ENCODE measurements around the gene C13orf46. TPM values are rescaled to one million over a fixed set of nuclear protein-coding genes. Genes with fewer than 3 reads are reported as not detected.

Gene C13orf46
- total RNA-seq, 2 donors from 2014 or later = 0.24 to 0.44 TPM

DNA sequence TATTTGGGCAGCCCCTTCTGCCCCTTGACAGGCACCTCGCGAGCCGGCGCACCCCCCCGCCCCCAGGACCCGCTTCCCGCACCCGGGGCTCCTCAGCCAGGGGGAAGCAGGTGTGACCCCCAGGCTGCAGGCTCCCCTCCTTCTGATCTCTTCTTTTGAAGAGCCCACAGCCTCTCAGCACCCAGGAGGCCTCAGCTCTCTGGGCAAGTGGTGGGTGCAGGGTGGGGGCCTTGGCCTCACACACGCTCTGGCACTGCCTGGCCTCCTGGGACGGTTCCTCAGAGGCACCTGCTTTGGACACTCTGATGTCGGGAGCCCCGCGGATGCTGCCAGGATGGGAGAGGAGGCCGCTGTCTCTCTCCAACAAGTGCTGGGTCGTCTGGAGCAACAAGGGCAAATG, 1.5 kb upstream of the C13orf46 start:
- Histone ChIP-seq H3K36me3 (no peaks in the 10 kb centered on the region), H3K4me3 (no peak overlapping the region), H3K27ac (no peak overlapping the region), H3K27me3 (no peaks in the 10 kb centered on the region), H3K9ac (ENCODE audit: low read depth in 2 of 2, low read length in 2 of 2) (no peak overlapping the region), H3K9me3 (no peaks in the 10 kb centered on the region), H3K4me1 (peaks cover 7% of the 10 kb centered on the region)
- TF ChIP-seq, protein P1, sequence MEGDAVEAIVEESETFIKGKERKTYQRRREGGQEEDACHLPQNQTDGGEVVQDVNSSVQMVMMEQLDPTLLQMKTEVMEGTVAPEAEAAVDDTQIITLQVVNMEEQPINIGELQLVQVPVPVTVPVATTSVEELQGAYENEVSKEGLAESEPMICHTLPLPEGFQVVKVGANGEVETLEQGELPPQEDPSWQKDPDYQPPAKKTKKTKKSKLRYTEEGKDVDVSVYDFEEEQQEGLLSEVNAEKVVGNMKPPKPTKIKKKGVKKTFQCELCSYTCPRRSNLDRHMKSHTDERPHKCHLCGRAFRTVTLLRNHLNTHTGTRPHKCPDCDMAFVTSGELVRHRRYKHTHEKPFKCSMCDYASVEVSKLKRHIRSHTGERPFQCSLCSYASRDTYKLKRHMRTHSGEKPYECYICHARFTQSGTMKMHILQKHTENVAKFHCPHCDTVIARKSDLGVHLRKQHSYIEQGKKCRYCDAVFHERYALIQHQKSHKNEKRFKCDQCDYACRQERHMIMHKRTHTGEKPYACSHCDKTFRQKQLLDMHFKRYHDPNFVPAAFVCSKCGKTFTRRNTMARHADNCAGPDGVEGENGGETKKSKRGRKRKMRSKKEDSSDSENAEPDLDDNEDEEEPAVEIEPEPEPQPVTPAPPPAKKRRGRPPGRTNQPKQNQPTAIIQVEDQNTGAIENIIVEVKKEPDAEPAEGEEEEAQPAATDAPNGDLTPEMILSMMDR (IDR thresholded peaks at IDR 0.05) = no peak
- intact Hi-C loops (cut with DNase I) = no loop called here
- DNase-seq = no peak

DNA sequence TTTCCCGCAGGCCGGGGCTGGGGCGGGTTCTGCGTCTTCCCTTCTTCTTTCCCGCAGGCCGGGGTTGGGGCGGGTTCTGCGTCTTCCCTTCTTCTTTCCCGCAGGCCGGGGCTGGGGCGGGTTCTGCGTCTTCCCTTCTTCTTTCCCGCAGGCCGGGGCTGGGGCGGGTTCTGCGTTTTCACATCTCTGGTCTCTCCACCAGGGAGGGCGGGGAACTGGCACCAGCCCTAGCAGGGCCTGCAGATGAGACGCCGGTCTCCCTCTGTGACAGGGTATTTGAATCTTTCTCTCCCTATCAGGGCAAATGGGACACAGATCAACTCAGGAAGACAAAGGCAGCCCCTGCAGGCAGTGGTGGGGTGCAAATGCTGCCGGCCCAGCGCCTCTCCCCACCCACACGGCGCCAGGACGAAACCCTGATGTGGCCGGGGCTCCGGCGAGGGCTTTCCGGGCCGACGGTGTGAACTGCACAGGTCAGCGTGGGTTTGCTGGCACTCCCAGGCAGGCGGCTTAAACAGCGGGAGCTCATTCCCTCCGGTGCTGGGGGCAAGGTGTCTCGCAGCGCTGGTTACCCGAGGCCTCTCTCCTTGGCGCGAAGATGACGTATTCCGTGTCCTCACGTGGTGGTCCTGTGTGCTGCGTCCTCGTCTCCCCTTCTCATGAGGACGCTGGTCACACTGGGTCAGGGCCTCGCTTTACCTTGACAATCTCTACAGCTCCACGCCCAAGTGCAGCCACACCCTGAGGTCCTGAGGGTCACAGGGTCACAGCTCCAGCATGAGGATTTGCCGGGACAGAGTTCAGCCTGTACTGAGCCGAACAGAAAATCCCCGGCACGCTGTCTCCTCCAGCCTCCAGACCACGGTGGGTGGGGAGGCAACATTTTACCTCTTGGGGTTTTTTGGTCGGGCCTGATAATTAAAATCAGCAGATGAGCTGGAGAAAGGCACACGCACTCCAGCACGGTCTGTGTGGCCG, 717 bp upstream of the C13orf46 start:
- intact Hi-C loops (cut with DNase I) = no loop called here

DNA sequence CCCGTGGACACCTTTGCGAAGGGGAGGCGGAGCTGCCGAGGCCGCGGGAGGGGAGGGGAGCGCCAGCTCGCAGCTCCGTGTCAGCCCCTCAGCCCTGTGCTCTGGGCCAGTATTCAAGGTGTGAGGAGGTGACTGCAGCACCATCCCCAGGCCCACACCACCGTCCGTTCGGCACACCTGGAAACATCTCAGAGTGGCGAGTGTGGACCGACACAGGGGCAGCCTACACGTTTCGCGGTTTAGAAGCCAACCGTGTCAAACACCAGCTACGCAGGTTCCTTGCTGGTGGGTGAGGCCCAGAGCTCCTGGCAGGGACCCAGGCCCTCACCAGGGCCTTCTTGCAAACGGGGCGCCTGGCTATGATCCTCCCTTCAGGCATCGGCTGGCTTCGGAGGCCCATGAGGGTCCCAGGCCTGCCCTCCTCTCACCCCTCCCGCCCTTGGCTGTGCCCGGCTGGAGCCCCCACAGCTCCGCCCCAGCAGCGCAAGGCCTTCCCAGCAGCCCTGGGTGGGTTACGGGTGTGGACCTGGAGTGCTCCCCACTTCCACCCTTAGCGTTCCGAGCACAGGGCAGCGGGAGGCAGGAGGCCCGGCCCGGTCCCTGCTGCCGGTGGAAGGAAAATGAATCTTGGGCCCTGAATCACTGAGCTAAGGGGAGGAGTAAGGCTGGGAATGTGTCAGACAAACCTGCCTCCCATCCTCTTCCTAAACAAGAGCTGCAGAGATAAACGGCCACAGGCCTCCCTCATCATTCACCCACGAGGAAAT, 1.2 kb downstream of the C13orf46 start:
- intact Hi-C loops (cut with DNase I) = no loop called here
- no peak overlapping the region for H3K4me3 ChIP-seq
- H3K9ac ChIP-seq (ENCODE audit: low read depth in 2 of 2, low read length in 2 of 2) = no peak overlapping the region
- H3K9me3 ChIP-seq = no peaks in the 10 kb centered on the region
- TF ChIP-seq, protein P1 (IDR thresholded peaks at IDR 0.05) = no peak
- DNase-seq = no peak
- no peaks in the 10 kb centered on the region for H3K36me3 ChIP-seq
- no peaks in the 10 kb centered on the region for H3K27me3 ChIP-seq
- H3K4me1 ChIP-seq = peaks cover 7% of the 10 kb centered on the region
- H3K27ac ChIP-seq = no peak overlapping the region

More for the DNA sequence above, 717 bp upstream of the C13orf46 start:
- TF ChIP-seq, protein P1 (IDR thresholded peaks at IDR 0.05) = no peak
- Histone ChIP-seq H3K27me3 (no peaks in the 10 kb centered on the region), H3K9me3 (no peaks in the 10 kb centered on the region), H3K4me1 (peaks cover 7% of the 10 kb centered on the region), H3K4me3 (no peak overlapping the region), H3K36me3 (no peaks in the 10 kb centered on the region), H3K27ac (no peak overlapping the region), H3K9ac (ENCODE audit: low read depth in 2 of 2, low read length in 2 of 2) (no peak overlapping the region)
- no peak for DNase-seq

DNA sequence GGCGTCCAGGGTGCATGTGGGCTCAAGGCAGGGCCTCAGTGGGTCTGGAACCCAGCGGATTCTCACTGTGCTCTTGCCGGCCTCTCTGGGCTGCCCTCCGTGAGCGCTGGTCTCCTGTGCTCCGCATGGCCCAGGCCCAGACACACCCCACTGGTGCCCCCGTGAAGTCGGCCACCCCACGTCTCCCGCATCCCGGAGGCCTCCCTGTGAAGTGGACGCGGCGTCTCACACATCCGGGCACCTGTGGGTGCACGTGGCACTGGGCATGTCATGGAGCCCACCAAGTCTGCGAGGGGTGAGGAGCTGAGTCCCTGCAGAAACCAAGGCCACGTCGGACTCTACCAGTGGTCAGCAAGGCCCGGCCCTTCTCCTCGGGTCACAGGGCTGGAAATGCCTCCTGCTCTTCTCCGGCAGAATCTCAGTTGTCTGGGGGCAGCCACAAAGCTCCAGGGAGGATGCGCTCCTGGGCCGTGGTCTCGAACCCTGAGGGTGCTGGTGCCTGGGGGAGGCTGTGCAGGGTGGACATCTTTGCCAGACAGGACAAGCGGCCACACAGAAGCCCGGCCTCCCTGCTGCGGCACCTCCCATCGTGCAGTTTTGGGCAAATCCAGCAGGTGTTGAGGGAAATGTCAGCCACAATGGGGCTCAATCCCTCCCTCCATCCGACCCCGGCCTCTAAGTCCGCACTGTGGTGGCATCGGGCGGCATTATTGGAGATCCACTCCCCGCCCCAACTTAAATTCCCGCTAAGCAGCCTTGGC, 2.2 kb downstream of the C13orf46 start:
- intact Hi-C loops (cut with DNase I) = no loop called here
- peaks cover 7% of the 10 kb centered on the region for H3K4me1 ChIP-seq
- no peak for DNase-seq
- no peaks in the 10 kb centered on the region for H3K27me3 ChIP-seq
- no peak overlapping the region for H3K9ac ChIP-seq (ENCODE audit: low read depth in 2 of 2, low read length in 2 of 2)
- no peaks in the 10 kb centered on the region for H3K36me3 ChIP-seq
- H3K27ac ChIP-seq = no peak overlapping the region
- no peak overlapping the region for H3K4me3 ChIP-seq
- TF ChIP-seq, protein P1 (IDR thresholded peaks at IDR 0.05) = no peak
- no peaks in the 10 kb centered on the region for H3K9me3 ChIP-seq

Data from colonic mucosa (tissue), 4 donors.